ENCODE results near the gene TMEM214. TPM values are rescaled to one million over a fixed set of nuclear protein-coding genes. Genes with fewer than 3 reads are reported as not detected.

The TMEM214 gene
- total and polyA plus RNA-seq, 2 of the 8 experiments (the other 6 are each of a cell fraction or from before 2014, with no cell fraction given), result 49.7 to 71.0 TPM

DNA sequence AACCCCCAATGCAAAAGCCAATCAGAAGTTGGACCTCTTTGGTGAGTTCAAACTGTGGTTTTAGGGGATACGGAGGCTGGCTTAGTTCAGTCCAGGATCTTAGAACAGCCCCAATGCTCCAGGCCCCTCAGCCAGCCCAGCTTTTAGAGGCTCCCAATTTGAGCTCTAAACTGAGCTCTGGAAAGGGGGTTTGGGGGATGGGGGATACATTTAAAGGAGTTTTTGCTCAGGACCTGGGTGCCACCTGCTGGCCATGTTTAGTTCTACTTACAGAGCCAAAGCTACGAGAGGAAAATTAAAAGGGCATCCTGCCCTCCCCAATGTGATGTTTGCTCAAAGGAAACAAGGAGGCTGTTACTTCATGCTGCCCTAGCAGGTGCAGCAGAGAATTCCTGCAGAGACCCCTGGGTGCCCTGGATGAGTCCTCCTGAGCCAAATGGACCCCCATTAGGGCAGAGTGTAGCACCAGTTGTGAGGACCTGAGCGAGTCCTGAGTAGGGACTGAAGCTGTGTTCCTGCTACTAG, 15.9 kb upstream of the TMEM214 start:
- no peak overlapping the region for H2BK15ac ChIP-seq (ENCODE audit: low read length)
- H4K8ac ChIP-seq (ENCODE audit: extremely low read depth, insufficient read depth, low read length), result no peak overlapping the region
- H3K4me1 ChIP-seq (replicated peaks in 1 of 4; ENCODE audit: control insufficient read depth in 3 of 4, insufficient read depth in 4 of 4, low read length in 3 of 4), result peaks cover 3 to 6% (median 5%) of the 10 kb centered on the region in 4 experiments; a peak in 6 of 7 replicates
- peaks cover 15 to 16% of the 10 kb centered on the region in 2 experiments for H3K9me3 ChIP-seq (ENCODE audit: insufficient read depth in 2 of 2, low read depth in 1 of 2, low read length in 1 of 2)
- H3K4me2 ChIP-seq (ENCODE audit: insufficient read depth in 1 of 2, low read depth in 2 of 2, low read length in 2 of 2), result no peak overlapping the region
- no peak overlapping the region for H2BK20ac ChIP-seq (ENCODE audit: low read length)
- WGBS, 2 experiments (ENCODE audit: extremely low coverage in 1 of 2, insufficient coverage in 1 of 2, insufficient read length in 1 of 2, insufficient replicate concordance in 2 of 2, low coverage in 1 of 2, low lambda C conversion rate in 2 of 2, missing lambda C conversion rate in 1 of 2), result 43% methylated on average over 3 of the region's 3 CpGs; no CpG with 5 or more reads in 1 of the 2 experiments
- peak; percentile 61 to 85 for DNase-seq (ENCODE audit: low read depth in 1 of 2, low spot score in 2 of 2)
- H3K9ac ChIP-seq (replicated peaks in 1 of 4; ENCODE audit: extremely low read depth in 1 of 4, low read depth in 3 of 4, low read length in 3 of 4), result no peak overlapping the region
- no peaks in the 10 kb centered on the region for H3K79me2 ChIP-seq (ENCODE audit: control insufficient read depth in 1 of 2, insufficient read depth in 2 of 2, low read length in 2 of 2)
- H3K27me3 ChIP-seq (replicated peaks in 1 of 4; ENCODE audit: control insufficient read depth in 3 of 4, extremely low read depth in 1 of 4, insufficient read depth in 3 of 4, low read length in 3 of 4), result no peaks in the 10 kb centered on the region; a peak in 2 of 7 replicates
- CTCF ChIA-PET (ENCODE audit: partially characterized antibody), result interaction anchor here (0.6 to 12.3 kb wide), 43 partner anchors 9 to 719 kb away, joined by 3 to 416 read pairs (median 4); partner anchors contain the start of genes CENPA, DPYSL5, MAPRE3 and TMEM214
- 0 out of 8 replicates have a peak, but pooled peaks cover 0 to 3% (median 0%) of the 10 kb centered on the region in 4 experiments for H3K36me3 ChIP-seq (ENCODE audit: control insufficient read depth in 2 of 4, insufficient read depth in 4 of 4, low read length in 3 of 4)
- H2BK12ac ChIP-seq (ENCODE audit: low read depth, low read length), result no peak overlapping the region; the same call in 1 of the 2 replicates
- H3K4ac ChIP-seq (replicated peaks; ENCODE audit: insufficient read length, low read depth, low read length), result no peak overlapping the region
- peak; percentile 95 for FAIRE-seq
- no peak overlapping the region for H3K27ac ChIP-seq (ENCODE audit: low read depth, low read length)
- no peak overlapping the region for H2AFZ ChIP-seq (ENCODE audit: low read length)
- no peaks in the 10 kb centered on the region for H3K79me1 ChIP-seq (ENCODE audit: low read depth, low read length)
- H3K4me3 ChIP-seq (ENCODE audit: extremely low read depth in 1 of 4, insufficient read depth in 2 of 4, low read depth in 3 of 4, low read length in 4 of 4), result no peak overlapping the region
- no peak overlapping the region for H4K91ac ChIP-seq (replicated peaks; ENCODE audit: insufficient read length, low read length)
- no peak overlapping the region for H3K14ac ChIP-seq (ENCODE audit: insufficient read length)
- H3K23ac ChIP-seq (ENCODE audit: insufficient read length), result no peak overlapping the region
- H2AK5ac ChIP-seq (ENCODE audit: low read depth, low read length), result no peak overlapping the region
- no peak overlapping the region for H2BK120ac ChIP-seq (replicated peaks; ENCODE audit: low read depth, low read length)
- no peak overlapping the region for H2BK5ac ChIP-seq (ENCODE audit: low read depth, low read length)
- no peak overlapping the region for H3K18ac ChIP-seq (ENCODE audit: extremely low read depth, low read length)
- H3K23me2 ChIP-seq (ENCODE audit: low read depth, low read length), result no peaks in the 10 kb centered on the region
- no peak overlapping the region for H4K5ac ChIP-seq (ENCODE audit: insufficient read length, low read depth, low read length)
- H4K20me1 ChIP-seq (replicated peaks in 1 of 2; ENCODE audit: control insufficient read depth in 1 of 2, insufficient read depth in 2 of 2, low read length in 2 of 2), result no peaks in the 10 kb centered on the region
- POLR2A ChIA-PET (ENCODE audit: partially characterized antibody), result interaction anchor here (0.6 to 2.6 kb wide), 9 partner anchors 33 to 541 kb away, joined by 3 to 18 read pairs (median 4); partner anchors contain the start of genes AGBL5 and MAPRE3
- H3K56ac ChIP-seq (replicated peaks; ENCODE audit: insufficient read length, low read depth, low read length), result no peak overlapping the region
- TF ChIP-seq CBX8 (IDR thresholded peaks at IDR 0.05; ENCODE audit: borderline replicate concordance, low read depth, low read length), result no peak
- TF ChIP-seq HDAC2 (IDR thresholded peaks at IDR 0.05; ENCODE audit: borderline replicate concordance in 1 of 2, low read depth in 2 of 2, low read length in 2 of 2), result no peak
- TF ChIP-seq POLR2AphosphoS5 (IDR thresholded peaks at IDR 0.05; ENCODE audit: low read depth, low read length), result no peak
- TF ChIP-seq ASH2L (IDR thresholded peaks at IDR 0.05; ENCODE audit: low read length), result no peak
- no peak for TF ChIP-seq SRF (IDR thresholded peaks at IDR 0.05; ENCODE audit: low read depth, low read length)
- TF ChIP-seq CTCF (IDR thresholded peaks at IDR 0.05; ENCODE audit: control extremely low read depth in 1 of 3, insufficient read depth in 1 of 3, low read depth in 1 of 3, low read length in 3 of 3), result peak in 2 of 3 experiments; percentile 80 to 83; a peak in 3 of 4 replicates
- TF ChIP-seq CREB1 (IDR thresholded peaks at IDR 0.05), result no peak
- no peak for TF ChIP-seq GTF2F1 (IDR thresholded peaks at IDR 0.05; ENCODE audit: borderline replicate concordance, low read depth, low read length)
- peak; percentile 91 to 92 for TF ChIP-seq RAD21 (IDR thresholded peaks at IDR 0.05 in 1 of 2, conservative IDR thresholded peaks at IDR 0.05 in 1 of 2; ENCODE audit: low read depth in 2 of 2, low read length in 2 of 2)
- no peak for TF ChIP-seq TAF7 (optimal IDR thresholded peaks at IDR 0.05; ENCODE audit: borderline replicate concordance, low read depth, low read length)

All from H1 (cell line).